ENCODE results near the gene VPS35L.

VPS35L gene

GRCh38 chr16:19595043-19595767 lies 39.7 kb downstream of the VPS35L start:
- peak; percentile 28 for DNase-seq (ENCODE audit: low spot score)

GRCh38 chr16:19598805-19599510 lies 43.5 kb downstream of the VPS35L start:
- DNase-seq (ENCODE audit: low spot score), result no peak

DNA sequence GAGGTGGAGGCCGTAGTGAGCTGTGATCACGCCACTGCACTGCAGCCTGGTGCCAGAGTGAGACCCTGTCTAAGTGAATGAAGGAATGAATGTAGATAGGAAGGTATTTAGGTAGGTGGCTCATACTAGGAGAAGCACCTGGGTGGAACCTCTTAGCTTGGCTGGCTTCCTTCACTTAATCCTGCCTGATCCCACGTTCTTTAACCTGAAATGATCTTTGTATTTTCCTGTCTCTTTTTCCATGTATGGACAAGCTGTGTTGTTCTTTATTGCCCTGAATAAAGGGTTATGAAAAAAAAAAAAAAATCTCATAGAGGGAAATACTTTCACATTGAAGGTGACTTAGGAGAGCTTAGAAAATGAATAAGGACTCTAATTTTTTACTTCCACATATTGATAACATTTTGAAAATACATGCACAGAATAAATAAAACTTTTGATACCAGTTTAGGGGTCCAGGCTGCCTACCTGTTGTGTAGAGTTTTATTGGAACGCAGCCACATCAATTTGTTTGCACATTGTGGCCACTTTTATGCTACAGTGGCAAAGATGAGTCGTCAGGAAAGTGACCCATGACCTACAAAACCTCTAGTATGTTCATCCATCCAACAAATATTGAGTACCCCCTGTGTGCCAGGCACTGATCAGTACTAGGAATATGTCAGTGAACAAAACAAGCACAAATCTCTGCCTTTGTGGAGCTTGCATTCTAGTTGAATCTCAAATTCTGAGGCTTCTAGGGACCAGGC lies 44.6 kb downstream of the VPS35L start:
- DNase-seq (ENCODE audit: low spot score), result no peak

GRCh38 chr16:19601083-19601976 lies 45.8 kb downstream of the VPS35L start:
- DNase-seq (ENCODE audit: low spot score), result peak; percentile 28

- DNase-seq (ENCODE audit: low spot score), result no peak
These were observed 49.4 kb downstream of the VPS35L start for GRCh38 chr16:19604911-19605310.

DNA sequence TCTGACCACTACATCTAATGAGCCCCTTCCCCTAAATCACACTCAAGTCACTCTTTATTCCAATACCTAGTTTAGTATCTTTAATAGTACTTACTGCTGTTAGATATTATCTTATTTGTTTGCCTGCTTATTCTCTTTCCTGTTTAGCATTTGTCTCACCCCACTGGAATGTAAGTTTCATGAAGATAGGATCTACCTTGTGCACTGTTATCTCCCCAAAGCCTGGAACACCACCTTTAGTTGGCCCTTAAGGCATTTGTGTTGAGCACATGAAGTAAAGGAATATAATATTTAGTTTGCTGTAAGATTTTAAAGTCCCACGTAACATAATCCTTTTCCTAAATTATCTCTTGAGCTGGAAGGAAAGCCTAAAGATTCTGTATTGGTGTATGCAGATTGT lies 50.2 kb downstream of the VPS35L start:
- no peak for DNase-seq (ENCODE audit: low spot score)

GRCh38 chr16:19607616-19608280 lies 52.2 kb downstream of the VPS35L start:
- DNase-seq (ENCODE audit: low spot score), result no peak

DNA sequence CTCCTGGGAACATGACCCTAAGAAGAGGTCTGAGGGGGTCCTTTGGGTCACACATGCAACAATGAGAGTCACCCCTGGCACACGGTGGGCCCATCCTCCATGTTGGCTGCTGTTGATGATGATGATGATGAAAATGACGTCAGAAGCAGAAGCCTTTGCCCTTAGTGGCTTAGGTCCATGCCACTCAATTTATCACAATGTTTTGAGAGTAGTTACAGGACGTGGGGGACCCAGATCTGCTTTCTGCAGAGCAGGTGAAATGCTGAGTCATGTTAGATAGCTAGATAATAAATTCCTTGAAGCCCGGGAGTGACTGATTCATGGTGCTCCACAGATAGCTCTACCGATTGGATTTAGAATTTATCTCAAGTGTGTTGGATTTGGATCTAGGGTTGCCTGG lies 53.9 kb downstream of the VPS35L start:
- DNase-seq (ENCODE audit: low spot score), result no peak

DNA sequence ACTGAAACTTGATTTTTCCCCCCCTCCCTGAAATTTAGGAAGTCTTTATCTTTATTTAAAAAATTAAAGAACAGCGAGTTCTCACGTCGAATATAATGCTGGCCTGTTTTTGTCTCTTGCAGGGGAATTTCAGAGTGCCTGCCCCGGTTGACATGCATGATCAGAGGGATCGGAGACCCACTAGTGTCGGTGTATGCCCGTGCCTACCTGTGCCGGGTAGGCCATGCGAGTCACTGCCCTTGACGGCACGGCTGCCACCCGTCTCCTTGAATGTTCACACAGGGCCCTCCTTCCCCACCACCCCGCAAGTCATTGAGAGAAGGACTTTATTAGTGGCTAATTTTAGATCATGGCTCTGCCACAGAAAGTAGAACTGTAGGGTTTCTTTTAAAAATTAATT lies 54.7 kb downstream of the VPS35L start:
- no peak for DNase-seq (ENCODE audit: low spot score)

DNA sequence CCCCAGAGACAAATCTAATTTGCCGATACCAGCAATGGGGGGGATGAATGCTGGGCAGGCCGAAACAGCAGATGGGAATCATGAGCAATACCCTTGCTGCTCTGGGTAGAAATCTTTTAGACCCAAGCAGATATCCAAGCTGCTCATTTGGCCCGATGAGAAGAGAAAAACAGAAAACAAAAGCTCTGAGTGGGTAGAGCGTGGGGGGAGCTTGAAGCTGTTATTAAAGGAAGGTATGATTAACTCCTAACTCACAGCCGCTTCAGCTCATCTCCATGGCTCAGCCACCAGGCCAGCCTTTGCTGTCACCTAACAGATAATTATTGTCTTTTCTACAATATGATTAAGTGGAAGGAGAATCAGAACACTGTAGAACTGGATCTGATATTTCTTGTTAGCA lies 58.3 kb downstream of the VPS35L start:
- no peak for DNase-seq (ENCODE audit: low spot score)

DNA sequence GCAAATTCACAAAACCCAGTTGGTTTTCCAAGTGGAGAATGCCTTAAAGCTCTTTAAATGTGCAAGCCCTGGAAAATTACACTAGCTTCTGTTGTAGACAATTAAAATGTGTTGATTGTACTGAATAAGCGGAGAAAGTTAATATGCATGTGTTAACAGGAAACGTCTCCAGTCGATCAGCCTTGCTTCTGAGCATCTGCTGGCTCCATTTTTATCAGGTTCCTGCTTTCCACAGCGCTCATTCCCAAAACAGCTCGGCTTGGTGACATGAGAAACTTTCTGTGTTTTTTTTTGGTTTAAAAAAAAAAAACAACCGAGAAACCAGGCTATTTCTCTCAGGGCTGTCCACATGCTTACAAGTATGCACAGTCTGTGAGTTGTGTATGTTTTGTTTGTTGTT lies 60.7 kb downstream of the VPS35L start:
- DNase-seq (ENCODE audit: low spot score), result no peak

DNA sequence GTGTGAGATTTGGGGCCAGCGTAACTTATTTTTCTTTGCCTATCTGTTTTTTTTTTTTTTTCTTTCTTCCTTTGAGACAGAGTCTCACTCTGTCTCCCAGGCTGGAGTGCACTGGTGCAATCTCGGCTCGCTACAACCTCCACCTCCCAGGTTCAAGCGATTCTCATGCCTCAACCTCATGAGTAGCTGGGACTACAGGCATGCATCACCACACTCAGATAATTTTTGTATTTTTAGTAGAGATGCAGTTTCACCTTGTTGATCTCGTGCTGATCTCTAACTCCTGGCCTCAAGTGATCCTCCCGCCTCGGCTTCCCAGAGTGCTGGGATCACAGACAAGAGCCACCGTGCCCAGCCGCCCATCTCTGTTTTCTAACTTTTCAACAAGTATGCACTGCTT lies 63.4 kb downstream of the VPS35L start:
- DNase-seq (ENCODE audit: low spot score), result no peak

GRCh38 chr16:19621445-19621844 lies 65.9 kb downstream of the VPS35L start:
- no peak for DNase-seq (ENCODE audit: low spot score)

- no peak for DNase-seq (ENCODE audit: low spot score)
These were observed 69.5 kb downstream of the VPS35L start for GRCh38 chr16:19625039-19625438.

- no peak for DNase-seq (ENCODE audit: low spot score)
These were observed 81.1 kb downstream of the VPS35L start for GRCh38 chr16:19636436-19637267.

- DNase-seq (ENCODE audit: low spot score), result no peak
These were observed 84.5 kb downstream of the VPS35L start for GRCh38 chr16:19639986-19640421.

GRCh38 chr16:19642501-19642900 lies 87.0 kb downstream of the VPS35L start:
- no peak for DNase-seq (ENCODE audit: low spot score)

DNA sequence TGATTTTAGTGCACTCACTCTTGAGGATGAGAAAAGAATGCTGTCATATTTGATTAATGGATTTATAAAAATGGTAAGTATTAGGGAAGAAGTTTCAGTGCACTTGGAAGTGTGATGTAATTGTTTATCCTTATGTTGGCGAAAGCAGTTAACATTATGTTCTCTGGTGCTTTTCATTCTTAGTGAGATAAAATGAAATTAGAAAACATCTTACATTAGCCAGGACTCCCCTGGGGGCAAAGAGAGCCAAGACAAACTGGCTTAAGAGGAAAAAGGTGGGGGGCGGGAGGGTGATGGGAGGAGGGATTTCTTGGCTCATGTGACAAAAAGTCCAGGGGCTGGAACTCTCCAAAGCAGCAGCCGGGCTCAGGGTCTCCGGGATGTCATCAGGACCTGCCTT lies 89.4 kb downstream of the VPS35L start:
- DNase-seq (ENCODE audit: low spot score), result no peak

GRCh38 chr16:19645557-19645981 lies 90.1 kb downstream of the VPS35L start:
- no peak for DNase-seq (ENCODE audit: low spot score)

GRCh38 chr16:19649980-19650379 lies 94.5 kb downstream of the VPS35L start:
- no peak for DNase-seq (ENCODE audit: low spot score)

Measured in AG08396 (cell line).